Liver (tissue), 9 donors: ENCODE measurements around the gene CLDN20. TPM values are rescaled to one million over a fixed set of nuclear protein-coding genes. Genes with fewer than 3 reads are reported as not detected.

Experiments
- DNase-seq: peaks from one replicate; pipeline ENCODE4 v3.0.0-alpha.2; 2017; ENCODE audit warnings: low spot score
- H3K27ac ChIP-seq, 2 donors: one replicate each; pipeline ENCODE4 v1.7.0; 2013; ENCODE audit warnings: inconsistent platforms in 2 of 2, low read length in 2 of 2, control low read depth in 1 of 2, low read depth in 1 of 2, mild to moderate bottlenecking in 1 of 2
- H3K27me3 ChIP-seq, 4 donors: one replicate each; pipeline versions ENCODE4 v1.6.1 to v1.7.0; 2013; ENCODE audit warnings: low read length in 3 of 4, inconsistent platforms in 1 of 4, mild to moderate bottlenecking in 1 of 4, moderate library complexity in 1 of 4; ENCODE audit not compliant: control insufficient read depth in 4 of 4, insufficient read depth in 4 of 4
- H3K36me3 ChIP-seq, 4 donors: one replicate each; pipeline versions ENCODE4 v1.6.1 to v1.7.0; 2013; ENCODE audit warnings: low read length in 3 of 4, mild to moderate bottlenecking in 3 of 4, low read depth in 1 of 4, moderate library complexity in 1 of 4; ENCODE audit not compliant: control insufficient read depth in 4 of 4, insufficient read depth in 3 of 4
- H3K4me1 ChIP-seq, 4 donors: one replicate each; pipeline versions ENCODE4 v1.6.1 to v1.7.0; 2013; ENCODE audit warnings: low read length in 3 of 4, mild to moderate bottlenecking in 3 of 4, moderate library complexity in 1 of 4; ENCODE audit not compliant: control insufficient read depth in 4 of 4, insufficient read depth in 4 of 4
- H3K4me3 ChIP-seq, 3 donors: one replicate each; pipeline versions ENCODE4 v1.6.1 to v1.7.0; 2013; ENCODE audit warnings: low read length in 3 of 3, control low read depth in 1 of 3, low read depth in 1 of 3, mild to moderate bottlenecking in 1 of 3
- H3K9ac ChIP-seq, 2 donors: one replicate each; pipeline ENCODE4 v1.7.0; 2013; ENCODE audit warnings: low read length in 2 of 2, mild to moderate bottlenecking in 2 of 2, moderate library complexity in 2 of 2, control low read depth in 1 of 2, low read depth in 1 of 2
- H3K9me3 ChIP-seq, 4 donors: one replicate each; pipeline versions ENCODE4 v1.6.1 to v1.7.0; 2013; ENCODE audit warnings: low read length in 3 of 4; ENCODE audit not compliant: control insufficient read depth in 4 of 4
- ATF3 ChIP-seq: IDR thresholded peaks from 2 replicates; pipeline ENCODE4 v1.6.1; 2016; ENCODE audit warnings: antibody characterized with exemption
- EGR1 ChIP-seq, 2 donors: IDR thresholded peaks; 2 replicates each; pipeline ENCODE4 v1.6.1; 2016 to 2018; ENCODE audit warnings: antibody characterized with exemption in 2 of 2, low read depth in 2 of 2
- FOXA1 ChIP-seq: IDR thresholded peaks from 2 replicates; pipeline ENCODE4 v1.6.1; 2016; ENCODE audit warnings: antibody characterized with exemption
- FOXA2 ChIP-seq: IDR thresholded peaks from 2 replicates; pipeline ENCODE4 v1.6.1; 2016; ENCODE audit warnings: antibody characterized with exemption
- GABPA ChIP-seq, 2 donors: IDR thresholded peaks in 1 of 2; conservative IDR thresholded peaks in 1 of 2; 2 replicates each; pipeline ENCODE4 v1.6.1; 2016; ENCODE audit warnings: antibody characterized with exemption in 2 of 2, mild to moderate bottlenecking in 1 of 2, moderate library complexity in 1 of 2
- HNF4A ChIP-seq, 2 donors: conservative IDR thresholded peaks; 2 replicates each; pipeline ENCODE4 v1.6.1; 2016; ENCODE audit warnings: antibody characterized with exemption in 2 of 2, mild to moderate bottlenecking in 2 of 2
- HNF4G ChIP-seq: IDR thresholded peaks from 2 replicates; pipeline ENCODE4 v1.6.1; 2016; ENCODE audit warnings: antibody characterized with exemption
- JUND ChIP-seq, 2 donors: IDR thresholded peaks; 2 replicates each; pipeline ENCODE4 v1.6.1; 2016; ENCODE audit warnings: antibody characterized with exemption in 2 of 2
- MAX ChIP-seq: IDR thresholded peaks from 2 replicates; pipeline ENCODE4 v1.6.1; 2016; ENCODE audit warnings: antibody characterized with exemption
- NR2F2 ChIP-seq: IDR thresholded peaks from 2 replicates; pipeline ENCODE4 v1.6.1; 2016; ENCODE audit warnings: antibody characterized with exemption
- RAD21 ChIP-seq, 2 donors: IDR thresholded peaks; 2 replicates each; pipeline ENCODE4 v1.6.1; 2016; ENCODE audit warnings: antibody characterized with exemption in 2 of 2, mild to moderate bottlenecking in 2 of 2
- RXRA ChIP-seq, 2 donors: IDR thresholded peaks; 2 replicates each; pipeline ENCODE4 v1.6.1; 2017 to 2018; ENCODE audit warnings: antibody characterized with exemption in 2 of 2, mild to moderate bottlenecking in 1 of 2
- SP1 ChIP-seq: IDR thresholded peaks from 2 replicates; pipeline ENCODE4 v1.6.1; 2018; ENCODE audit warnings: antibody characterized with exemption, mild to moderate bottlenecking
- TAF1 ChIP-seq: conservative IDR thresholded peaks from 2 replicates; pipeline ENCODE4 v1.6.1; 2016; ENCODE audit warnings: antibody characterized with exemption, mild to moderate bottlenecking
- YY1 ChIP-seq: IDR thresholded peaks from 2 replicates; pipeline ENCODE4 v1.6.1; 2016; ENCODE audit warnings: antibody characterized with exemption, mild to moderate bottlenecking
- ZBTB33 ChIP-seq: IDR thresholded peaks from 2 replicates; pipeline ENCODE4 v1.6.1; 2016; ENCODE audit warnings: antibody characterized with exemption
- WGBS: extraction: QIAGEN DNeasy Blood & Tissue Kit; methylation state at CpG from one replicate; pipeline ENCODE4 v1.1.7; 2013; 5-methylcytosine and 5-hydroxymethylcytosine counted together
- polyA plus RNA-seq, 2 donors: library from polyadenylated mRNA; stranded (reverse) in 1 of 2; unstranded in 1 of 2; fragments of 200-250 nt in 1 of 2; fragments of >200 nt in 1 of 2; fragmentation: Nextera tagmentation in 1 of 2; extraction: Ambion mirVana in 1 of 2; gene quantifications; one replicate each; pipeline versions ENCODE4 v1.2.1 to v1.2.3, GENCODE V29; 2013 to 2015
- total RNA-seq, 2 donors: library from RNA; depleted of rRNA; stranded (reverse); fragments of >200 nt; gene quantifications; one replicate each; pipeline ENCODE4 v1.2.3, GENCODE V29; 2014
- TF ChIP-seq, protein P1 (sequence below): fragments of 150-350 bp; IDR thresholded peaks from 2 replicates; pipeline ENCODE4 v1.5.1; 2017; ENCODE audit warnings: improper control_type of control experiment, low read depth, low read length; ENCODE audit not compliant: missing input control
- TF ChIP-seq, protein P2 (sequence below): IDR thresholded peaks from 2 replicates; pipeline ENCODE4 v1.6.1; 2016; ENCODE audit warnings: antibody characterized with exemption, mild to moderate bottlenecking
- donor health status: healthy.
- donor health status: healthy.
- donor health status: healthy.
- donor health status: healthy.
- donor health status: healthy.

CLDN20 gene
- total and polyA plus RNA-seq, 4 donors, result 0.26 TPM; not detected in 3

DNA sequence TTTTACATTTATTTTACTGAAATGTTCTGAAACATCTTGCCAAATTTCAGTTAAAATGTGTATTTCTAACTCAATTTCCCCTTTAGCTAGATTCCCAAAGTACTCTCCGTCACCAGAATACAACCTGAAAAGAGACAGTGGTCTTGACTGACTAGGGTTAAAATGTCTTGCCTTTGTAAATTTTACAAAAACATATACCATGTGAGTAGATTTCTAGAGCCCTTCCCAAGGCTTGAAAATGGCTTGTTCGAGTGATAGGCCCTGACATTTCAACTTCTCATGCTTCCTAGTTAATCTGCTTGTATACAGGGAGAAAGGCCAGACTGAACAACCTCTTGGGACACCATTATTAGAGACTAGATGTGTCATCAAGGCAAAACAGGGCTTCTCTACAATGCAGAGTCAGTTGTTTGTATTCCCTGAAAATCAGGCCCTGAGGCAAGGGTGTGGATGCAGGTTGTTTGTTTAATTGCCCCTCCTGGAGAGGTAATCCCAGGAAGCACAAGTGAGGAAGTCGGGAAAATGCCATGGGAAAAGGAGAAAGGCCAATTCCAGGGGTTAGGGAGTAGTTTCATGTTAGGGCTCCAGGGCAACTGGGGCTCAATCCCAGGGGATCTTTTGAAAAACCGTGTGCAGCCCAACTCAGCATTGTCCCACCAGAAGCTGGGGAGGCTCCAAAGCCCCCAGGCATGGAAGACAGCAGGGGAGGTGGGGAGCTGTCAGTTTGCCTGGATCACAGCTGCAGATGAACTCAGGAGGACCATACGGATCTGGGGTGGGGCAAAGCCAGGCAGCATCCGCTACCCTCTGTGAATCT lies 62.1 kb downstream of the CLDN20 start:
- Histone ChIP-seq H3K27ac (no peak overlapping the region), H3K9me3 (no peaks in the 10 kb centered on the region), H3K27me3 (no peaks in the 10 kb centered on the region), H3K4me3 (no peak overlapping the region), H3K4me1 (no peaks in the 10 kb centered on the region), H3K36me3 (no peaks in the 10 kb centered on the region), H3K9ac (no peak overlapping the region)
- 85% methylated on average over 6 of the region's 6 CpGs for WGBS
- no peak for TF ChIP-seq HNF4A (conservative IDR thresholded peaks at IDR 0.05)
- TF ChIP-seq HNF4G, result no peak
- TF ChIP-seq YY1, result no peak
- no peak for TF ChIP-seq RXRA (IDR thresholded peaks at IDR 0.05)
- TF ChIP-seq, protein P1, sequence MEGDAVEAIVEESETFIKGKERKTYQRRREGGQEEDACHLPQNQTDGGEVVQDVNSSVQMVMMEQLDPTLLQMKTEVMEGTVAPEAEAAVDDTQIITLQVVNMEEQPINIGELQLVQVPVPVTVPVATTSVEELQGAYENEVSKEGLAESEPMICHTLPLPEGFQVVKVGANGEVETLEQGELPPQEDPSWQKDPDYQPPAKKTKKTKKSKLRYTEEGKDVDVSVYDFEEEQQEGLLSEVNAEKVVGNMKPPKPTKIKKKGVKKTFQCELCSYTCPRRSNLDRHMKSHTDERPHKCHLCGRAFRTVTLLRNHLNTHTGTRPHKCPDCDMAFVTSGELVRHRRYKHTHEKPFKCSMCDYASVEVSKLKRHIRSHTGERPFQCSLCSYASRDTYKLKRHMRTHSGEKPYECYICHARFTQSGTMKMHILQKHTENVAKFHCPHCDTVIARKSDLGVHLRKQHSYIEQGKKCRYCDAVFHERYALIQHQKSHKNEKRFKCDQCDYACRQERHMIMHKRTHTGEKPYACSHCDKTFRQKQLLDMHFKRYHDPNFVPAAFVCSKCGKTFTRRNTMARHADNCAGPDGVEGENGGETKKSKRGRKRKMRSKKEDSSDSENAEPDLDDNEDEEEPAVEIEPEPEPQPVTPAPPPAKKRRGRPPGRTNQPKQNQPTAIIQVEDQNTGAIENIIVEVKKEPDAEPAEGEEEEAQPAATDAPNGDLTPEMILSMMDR, result no peak
- TF ChIP-seq FOXA2, result no peak
- TF ChIP-seq, protein P2, sequence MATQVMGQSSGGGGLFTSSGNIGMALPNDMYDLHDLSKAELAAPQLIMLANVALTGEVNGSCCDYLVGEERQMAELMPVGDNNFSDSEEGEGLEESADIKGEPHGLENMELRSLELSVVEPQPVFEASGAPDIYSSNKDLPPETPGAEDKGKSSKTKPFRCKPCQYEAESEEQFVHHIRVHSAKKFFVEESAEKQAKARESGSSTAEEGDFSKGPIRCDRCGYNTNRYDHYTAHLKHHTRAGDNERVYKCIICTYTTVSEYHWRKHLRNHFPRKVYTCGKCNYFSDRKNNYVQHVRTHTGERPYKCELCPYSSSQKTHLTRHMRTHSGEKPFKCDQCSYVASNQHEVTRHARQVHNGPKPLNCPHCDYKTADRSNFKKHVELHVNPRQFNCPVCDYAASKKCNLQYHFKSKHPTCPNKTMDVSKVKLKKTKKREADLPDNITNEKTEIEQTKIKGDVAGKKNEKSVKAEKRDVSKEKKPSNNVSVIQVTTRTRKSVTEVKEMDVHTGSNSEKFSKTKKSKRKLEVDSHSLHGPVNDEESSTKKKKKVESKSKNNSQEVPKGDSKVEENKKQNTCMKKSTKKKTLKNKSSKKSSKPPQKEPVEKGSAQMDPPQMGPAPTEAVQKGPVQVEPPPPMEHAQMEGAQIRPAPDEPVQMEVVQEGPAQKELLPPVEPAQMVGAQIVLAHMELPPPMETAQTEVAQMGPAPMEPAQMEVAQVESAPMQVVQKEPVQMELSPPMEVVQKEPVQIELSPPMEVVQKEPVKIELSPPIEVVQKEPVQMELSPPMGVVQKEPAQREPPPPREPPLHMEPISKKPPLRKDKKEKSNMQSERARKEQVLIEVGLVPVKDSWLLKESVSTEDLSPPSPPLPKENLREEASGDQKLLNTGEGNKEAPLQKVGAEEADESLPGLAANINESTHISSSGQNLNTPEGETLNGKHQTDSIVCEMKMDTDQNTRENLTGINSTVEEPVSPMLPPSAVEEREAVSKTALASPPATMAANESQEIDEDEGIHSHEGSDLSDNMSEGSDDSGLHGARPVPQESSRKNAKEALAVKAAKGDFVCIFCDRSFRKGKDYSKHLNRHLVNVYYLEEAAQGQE, result no peak
- no peak for TF ChIP-seq RAD21 (IDR thresholded peaks at IDR 0.05)
- TF ChIP-seq NR2F2, result no peak
- TF ChIP-seq ZBTB33, result no peak
- no peak for TF ChIP-seq ATF3
- no peak for TF ChIP-seq FOXA1
- no peak for TF ChIP-seq EGR1 (IDR thresholded peaks at IDR 0.05; ENCODE audit: low read depth in 2 of 2)
- TF ChIP-seq GABPA (IDR thresholded peaks at IDR 0.05 in 1 of 2, conservative IDR thresholded peaks at IDR 0.05 in 1 of 2), result no peak
- no peak for TF ChIP-seq SP1
- no peak for TF ChIP-seq MAX
- no peak for TF ChIP-seq TAF1
- TF ChIP-seq JUND (IDR thresholded peaks at IDR 0.05), result no peak
- no peak for DNase-seq

Other genes starting within 250 kb of the CLDN20 start
- 10 to 100 TPM in 1 of 2 donors, 1 to 10 TPM in 1; 9.2 to 15.4 TPM for gene TFB1M, start 50.5 kb downstream of the CLDN20 start, total RNA-seq
- 10 to 100 TPM in 1 of 2 donors, 1 to 10 TPM in 1; 9.8 to 17.0 TPM for gene TFB1M, start 50.5 kb downstream of the CLDN20 start, polyA plus RNA-seq
- not detected for gene NOX3, start 191.8 kb downstream of the CLDN20 start, total RNA-seq
- not detected for gene NOX3, start 191.8 kb downstream of the CLDN20 start, polyA plus RNA-seq